ENCODE data around the gene EIF5B. TPM values are rescaled to one million over a fixed set of nuclear protein-coding genes. Genes with fewer than 3 reads are reported as not detected.

EIF5B gene
- total and polyA plus RNA-seq, 2 experiments from 2014 or later, result 34.2 to 108 TPM

DNA sequence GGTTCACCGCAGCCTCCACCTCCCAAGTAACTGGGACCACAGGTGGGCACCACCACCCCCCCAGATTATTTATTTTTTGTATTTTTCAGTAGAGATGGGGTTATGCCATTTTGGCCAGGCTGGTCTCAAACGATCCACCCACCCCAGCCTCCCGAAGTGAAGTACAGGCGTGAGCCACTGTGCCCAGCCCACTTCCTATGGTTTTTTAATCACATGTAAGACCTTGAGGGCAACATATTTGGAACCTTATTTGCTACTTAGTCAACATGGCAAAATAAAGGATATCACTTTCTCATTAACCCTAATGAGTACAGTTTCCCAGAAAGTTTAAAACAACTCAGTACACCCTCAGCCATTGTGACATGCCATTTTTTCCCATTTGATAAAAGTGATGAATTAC lies 64.7 kb downstream of the EIF5B start (continued):
- TF ChIP-seq, protein P1, sequence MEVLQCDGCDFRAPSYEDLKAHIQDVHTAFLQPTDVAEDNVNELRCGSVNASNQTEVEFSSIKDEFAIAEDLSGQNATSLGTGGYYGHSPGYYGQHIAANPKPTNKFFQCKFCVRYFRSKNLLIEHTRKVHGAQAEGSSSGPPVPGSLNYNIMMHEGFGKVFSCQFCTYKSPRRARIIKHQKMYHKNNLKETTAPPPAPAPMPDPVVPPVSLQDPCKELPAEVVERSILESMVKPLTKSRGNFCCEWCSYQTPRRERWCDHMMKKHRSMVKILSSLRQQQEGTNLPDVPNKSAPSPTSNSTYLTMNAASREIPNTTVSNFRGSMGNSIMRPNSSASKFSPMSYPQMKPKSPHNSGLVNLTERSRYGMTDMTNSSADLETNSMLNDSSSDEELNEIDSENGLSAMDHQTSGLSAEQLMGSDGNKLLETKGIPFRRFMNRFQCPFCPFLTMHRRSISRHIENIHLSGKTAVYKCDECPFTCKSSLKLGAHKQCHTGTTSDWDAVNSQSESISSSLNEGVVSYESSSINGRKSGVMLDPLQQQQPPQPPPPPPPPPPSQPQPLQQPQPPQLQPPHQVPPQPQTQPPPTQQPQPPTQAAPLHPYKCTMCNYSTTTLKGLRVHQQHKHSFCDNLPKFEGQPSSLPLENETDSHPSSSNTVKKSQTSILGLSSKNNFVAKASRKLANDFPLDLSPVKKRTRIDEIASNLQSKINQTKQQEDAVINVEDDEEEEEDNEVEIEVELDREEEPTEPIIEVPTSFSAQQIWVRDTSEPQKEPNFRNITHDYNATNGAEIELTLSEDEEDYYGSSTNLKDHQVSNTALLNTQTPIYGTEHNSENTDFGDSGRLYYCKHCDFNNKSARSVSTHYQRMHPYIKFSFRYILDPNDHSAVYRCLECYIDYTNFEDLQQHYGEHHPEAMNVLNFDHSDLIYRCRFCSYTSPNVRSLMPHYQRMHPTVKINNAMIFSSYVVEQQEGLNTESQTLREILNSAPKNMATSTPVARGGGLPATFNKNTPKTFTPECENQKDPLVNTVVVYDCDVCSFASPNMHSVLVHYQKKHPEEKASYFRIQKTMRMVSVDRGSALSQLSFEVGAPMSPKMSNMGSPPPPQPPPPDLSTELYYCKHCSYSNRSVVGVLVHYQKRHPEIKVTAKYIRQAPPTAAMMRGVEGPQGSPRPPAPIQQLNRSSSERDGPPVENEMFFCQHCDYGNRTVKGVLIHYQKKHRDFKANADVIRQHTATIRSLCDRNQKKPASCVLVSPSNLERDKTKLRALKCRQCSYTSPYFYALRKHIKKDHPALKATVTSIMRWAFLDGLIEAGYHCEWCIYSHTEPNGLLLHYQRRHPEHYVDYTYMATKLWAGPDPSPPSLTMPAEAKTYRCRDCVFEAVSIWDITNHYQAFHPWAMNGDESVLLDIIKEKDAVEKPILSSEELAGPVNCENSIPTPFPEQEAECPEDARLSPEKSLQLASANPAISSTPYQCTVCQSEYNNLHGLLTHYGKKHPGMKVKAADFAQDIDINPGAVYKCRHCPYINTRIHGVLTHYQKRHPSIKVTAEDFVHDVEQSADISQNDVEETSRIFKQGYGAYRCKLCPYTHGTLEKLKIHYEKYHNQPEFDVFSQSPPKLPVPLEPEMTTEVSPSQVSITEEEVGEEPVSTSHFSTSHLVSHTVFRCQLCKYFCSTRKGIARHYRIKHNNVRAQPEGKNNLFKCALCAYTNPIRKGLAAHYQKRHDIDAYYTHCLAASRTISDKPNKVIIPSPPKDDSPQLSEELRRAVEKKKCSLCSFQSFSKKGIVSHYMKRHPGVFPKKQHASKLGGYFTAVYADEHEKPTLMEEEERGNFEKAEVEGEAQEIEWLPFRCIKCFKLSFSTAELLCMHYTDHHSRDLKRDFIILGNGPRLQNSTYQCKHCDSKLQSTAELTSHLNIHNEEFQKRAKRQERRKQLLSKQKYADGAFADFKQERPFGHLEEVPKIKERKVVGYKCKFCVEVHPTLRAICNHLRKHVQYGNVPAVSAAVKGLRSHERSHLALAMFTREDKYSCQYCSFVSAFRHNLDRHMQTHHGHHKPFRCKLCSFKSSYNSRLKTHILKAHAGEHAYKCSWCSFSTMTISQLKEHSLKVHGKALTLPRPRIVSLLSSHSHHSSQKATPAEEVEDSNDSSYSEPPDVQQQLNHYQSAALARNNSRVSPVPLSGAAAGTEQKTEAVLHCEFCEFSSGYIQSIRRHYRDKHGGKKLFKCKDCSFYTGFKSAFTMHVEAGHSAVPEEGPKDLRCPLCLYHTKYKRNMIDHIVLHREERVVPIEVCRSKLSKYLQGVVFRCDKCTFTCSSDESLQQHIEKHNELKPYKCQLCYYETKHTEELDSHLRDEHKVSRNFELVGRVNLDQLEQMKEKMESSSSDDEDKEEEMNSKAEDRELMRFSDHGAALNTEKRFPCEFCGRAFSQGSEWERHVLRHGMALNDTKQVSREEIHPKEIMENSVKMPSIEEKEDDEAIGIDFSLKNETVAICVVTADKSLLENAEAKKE (CRISPR knock-in tag; IDR thresholded peaks at IDR 0.05), result no peak
- TF ChIP-seq, protein P2, sequence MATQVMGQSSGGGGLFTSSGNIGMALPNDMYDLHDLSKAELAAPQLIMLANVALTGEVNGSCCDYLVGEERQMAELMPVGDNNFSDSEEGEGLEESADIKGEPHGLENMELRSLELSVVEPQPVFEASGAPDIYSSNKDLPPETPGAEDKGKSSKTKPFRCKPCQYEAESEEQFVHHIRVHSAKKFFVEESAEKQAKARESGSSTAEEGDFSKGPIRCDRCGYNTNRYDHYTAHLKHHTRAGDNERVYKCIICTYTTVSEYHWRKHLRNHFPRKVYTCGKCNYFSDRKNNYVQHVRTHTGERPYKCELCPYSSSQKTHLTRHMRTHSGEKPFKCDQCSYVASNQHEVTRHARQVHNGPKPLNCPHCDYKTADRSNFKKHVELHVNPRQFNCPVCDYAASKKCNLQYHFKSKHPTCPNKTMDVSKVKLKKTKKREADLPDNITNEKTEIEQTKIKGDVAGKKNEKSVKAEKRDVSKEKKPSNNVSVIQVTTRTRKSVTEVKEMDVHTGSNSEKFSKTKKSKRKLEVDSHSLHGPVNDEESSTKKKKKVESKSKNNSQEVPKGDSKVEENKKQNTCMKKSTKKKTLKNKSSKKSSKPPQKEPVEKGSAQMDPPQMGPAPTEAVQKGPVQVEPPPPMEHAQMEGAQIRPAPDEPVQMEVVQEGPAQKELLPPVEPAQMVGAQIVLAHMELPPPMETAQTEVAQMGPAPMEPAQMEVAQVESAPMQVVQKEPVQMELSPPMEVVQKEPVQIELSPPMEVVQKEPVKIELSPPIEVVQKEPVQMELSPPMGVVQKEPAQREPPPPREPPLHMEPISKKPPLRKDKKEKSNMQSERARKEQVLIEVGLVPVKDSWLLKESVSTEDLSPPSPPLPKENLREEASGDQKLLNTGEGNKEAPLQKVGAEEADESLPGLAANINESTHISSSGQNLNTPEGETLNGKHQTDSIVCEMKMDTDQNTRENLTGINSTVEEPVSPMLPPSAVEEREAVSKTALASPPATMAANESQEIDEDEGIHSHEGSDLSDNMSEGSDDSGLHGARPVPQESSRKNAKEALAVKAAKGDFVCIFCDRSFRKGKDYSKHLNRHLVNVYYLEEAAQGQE (IDR thresholded peaks at IDR 0.05; ENCODE audit: unreplicated experiment), result no peak
- no peak for TF ChIP-seq JUNB (IDR thresholded peaks at IDR 0.05; ENCODE audit: unreplicated experiment)
- no peak for TF ChIP-seq EZH2phosphoT487 (IDR thresholded peaks at IDR 0.05; ENCODE audit: unreplicated experiment)

DNA sequence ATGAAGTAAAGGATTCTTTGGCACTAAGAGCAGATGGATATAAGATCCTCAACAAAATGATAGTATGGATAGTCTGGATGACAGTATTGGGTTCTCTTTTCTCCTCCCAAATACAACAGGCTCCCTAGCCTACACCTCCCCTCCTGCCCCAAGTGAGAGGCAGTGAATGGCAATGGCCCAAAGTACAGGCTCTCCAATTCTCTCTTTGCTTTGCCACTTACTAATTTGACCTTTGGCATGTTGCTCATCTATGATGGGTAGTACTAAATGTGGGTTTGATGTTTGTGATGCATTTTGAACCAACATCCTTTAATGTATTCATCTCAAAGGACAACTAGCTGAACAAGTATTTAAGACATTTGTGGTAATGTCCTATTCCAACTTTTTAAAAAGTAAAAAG lies 65.9 kb downstream of the EIF5B start:
- Histone ChIP-seq H3K27me3 (ENCODE audit: insufficient read depth) (no peaks in the 10 kb centered on the region), H3K4me3 (no peak overlapping the region), H3K4me1 (ENCODE audit: insufficient read depth) (no peaks in the 10 kb centered on the region), H3K79me2 (replicated peaks; ENCODE audit: insufficient read depth) (no peaks in the 10 kb centered on the region), H3K9me2 (ENCODE audit: insufficient read depth) (no peaks in the 10 kb centered on the region), H3F3A (replicated peaks; ENCODE audit: low read depth) (no peaks in the 10 kb centered on the region), H3K36me3 (ENCODE audit: insufficient read depth) (peaks cover 60% of the 10 kb centered on the region), H2AFZ (no peak overlapping the region), H3K4me2 (no peak overlapping the region), H3K27ac (ENCODE audit: low read depth) (peak overlapping the region; percentile 0; the same call in 1 of the 2 replicates), H4K20me1 (replicated peaks; ENCODE audit: insufficient read depth) (no peaks in the 10 kb centered on the region; the same call in 1 of the 2 replicates)
- Mint-ChIP-seq H3K27ac (no peak overlapping the region), H3K27me3 (ENCODE audit: insufficient read depth, low read depth, poor library complexity) (peaks cover 12% of the 10 kb centered on the region), H3K4me3 (no peak overlapping the region), H3K9me3 (no peaks in the 10 kb centered on the region), H3K36me3 (ENCODE audit: low read depth) (peaks cover 88% of the 10 kb centered on the region), H3K4me1 (peaks cover 24% of the 10 kb centered on the region)
- DNase-seq (ENCODE audit: low spot score), result no peak
- ATAC-seq, result no peak
- TF ChIP-seq NANOG (IDR thresholded peaks at IDR 0.05; ENCODE audit: borderline replicate concordance) (no peak), ZNF331 (CRISPR knock-in tag; IDR thresholded peaks at IDR 0.05; ENCODE audit: low read depth) (no peak), ZNF114 (CRISPR knock-in tag; IDR thresholded peaks at IDR 0.05) (no peak)
- TF ChIP-seq, protein P2 (IDR thresholded peaks at IDR 0.05; ENCODE audit: unreplicated experiment), result no peak
